ENCODE results near the gene SMNDC1.

The SMNDC1 gene

DNA sequence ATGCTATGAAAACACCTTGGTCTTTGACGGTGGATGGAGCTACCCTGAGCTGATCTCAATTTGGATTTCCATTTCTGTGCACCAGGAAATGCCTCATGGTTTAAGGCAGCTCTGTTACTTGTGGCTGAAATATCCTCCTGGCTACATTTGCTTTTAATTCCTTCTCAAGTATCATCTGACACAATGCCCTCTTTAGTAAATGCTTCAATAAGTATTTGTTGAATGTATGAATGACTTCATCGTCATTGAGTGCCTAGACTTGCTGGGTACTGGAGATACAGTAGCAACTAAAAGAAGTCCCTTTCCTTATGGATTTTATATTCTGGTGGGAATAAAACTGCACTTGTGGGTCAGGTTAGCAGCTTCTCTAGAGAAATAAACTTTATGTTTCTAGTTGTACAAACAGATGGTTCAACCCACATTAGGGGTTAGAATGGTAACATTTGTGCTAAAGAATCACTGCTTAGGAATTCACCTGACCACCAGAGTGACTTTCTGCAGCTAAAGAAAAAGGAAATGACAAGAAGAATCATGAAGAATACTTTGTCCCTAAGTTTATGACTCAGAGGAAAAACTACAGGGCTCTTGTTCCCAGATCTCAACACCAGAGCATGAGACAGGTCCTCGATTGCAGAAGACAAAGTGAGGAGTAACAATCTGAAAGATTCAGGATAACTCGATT, 21.8 kb upstream of the SMNDC1 start:
- Histone ChIP-seq H3K4me1 (ENCODE audit: insufficient read depth, low read length) (no peaks in the 10 kb centered on the region), H3K9ac (ENCODE audit: low read depth, low read length) (no peak overlapping the region), H2AFZ (ENCODE audit: low read depth, low read length) (no peak overlapping the region), H3K9me3 (ENCODE audit: insufficient read depth, low read length, severe bottlenecking) (peaks cover 7% of the 10 kb centered on the region), H3K27ac (ENCODE audit: low read length) (no peak overlapping the region), H3K4me3 (ENCODE audit: low read depth in 1 of 2, low read length in 2 of 2) (no peak overlapping the region), H4K20me1 (ENCODE audit: insufficient read depth, low read length) (no peaks in the 10 kb centered on the region), H3K79me2 (ENCODE audit: insufficient read depth, low read length) (no peaks in the 10 kb centered on the region), H3K27me3 (ENCODE audit: insufficient read depth, low read length, poor library complexity) (peaks cover 14% of the 10 kb centered on the region), H3K36me3 (ENCODE audit: insufficient read depth, low read length) (no peaks in the 10 kb centered on the region), H3K4me2 (ENCODE audit: insufficient read depth, low read length) (no peak overlapping the region)
- no peak for ATAC-seq (ENCODE audit: insufficient read depth, low read depth)
- TF ChIP-seq CTCF (IDR thresholded peaks at IDR 0.05; ENCODE audit: borderline replicate concordance, extremely low read depth, low read length, poor library complexity, severe bottlenecking) (no peak), EZH2 (IDR thresholded peaks at IDR 0.05; ENCODE audit: borderline replicate concordance, low read depth, low read length, severe bottlenecking) (no peak)
- DNase-seq: no peak

GRCh38 chr10:110324805-110325280, 20.1 kb upstream of the SMNDC1 start:
- H3K4me3 ChIP-seq (ENCODE audit: low read depth in 1 of 2, low read length in 2 of 2): no peak overlapping the region
- no peaks in the 10 kb centered on the region for H3K9me3 ChIP-seq (ENCODE audit: insufficient read depth, low read length, severe bottlenecking)
- no peak for ATAC-seq (ENCODE audit: insufficient read depth, low read depth)
- H3K36me3 ChIP-seq (ENCODE audit: insufficient read depth, low read length): no peaks in the 10 kb centered on the region
- no peak overlapping the region for H2AFZ ChIP-seq (ENCODE audit: low read depth, low read length)
- no peak overlapping the region for H3K4me2 ChIP-seq (ENCODE audit: insufficient read depth, low read length)
- no peaks in the 10 kb centered on the region for H4K20me1 ChIP-seq (ENCODE audit: insufficient read depth, low read length)
- H3K27ac ChIP-seq (ENCODE audit: low read length): no peak overlapping the region
- H3K27me3 ChIP-seq (ENCODE audit: insufficient read depth, low read length, poor library complexity): peaks cover 14% of the 10 kb centered on the region
- no peak overlapping the region for H3K9ac ChIP-seq (ENCODE audit: low read depth, low read length)
- H3K4me1 ChIP-seq (ENCODE audit: insufficient read depth, low read length): no peaks in the 10 kb centered on the region
- TF ChIP-seq CTCF (IDR thresholded peaks at IDR 0.05; ENCODE audit: borderline replicate concordance, extremely low read depth, low read length, poor library complexity, severe bottlenecking): no peak
- no peak for TF ChIP-seq EZH2 (IDR thresholded peaks at IDR 0.05; ENCODE audit: borderline replicate concordance, low read depth, low read length, severe bottlenecking)
- H3K79me2 ChIP-seq (ENCODE audit: insufficient read depth, low read length): no peaks in the 10 kb centered on the region
- DNase-seq: no peak

GRCh38 chr10:110324201-110324804, 19.6 kb upstream of the SMNDC1 start:
- no peak overlapping the region for H3K9ac ChIP-seq (ENCODE audit: low read depth, low read length)
- DNase-seq (no peak), ATAC-seq (ENCODE audit: insufficient read depth, low read depth) (no peak)

More at GRCh38 chr10:110324201-110324804, 19.6 kb upstream of the SMNDC1 start:
- Histone ChIP-seq H3K27me3 (ENCODE audit: insufficient read depth, low read length, poor library complexity) (peaks cover 14% of the 10 kb centered on the region), H4K20me1 (ENCODE audit: insufficient read depth, low read length) (no peaks in the 10 kb centered on the region), H3K79me2 (ENCODE audit: insufficient read depth, low read length) (no peaks in the 10 kb centered on the region), H3K4me3 (ENCODE audit: low read depth in 1 of 2, low read length in 2 of 2) (no peak overlapping the region), H2AFZ (ENCODE audit: low read depth, low read length) (no peak overlapping the region), H3K27ac (ENCODE audit: low read length) (no peak overlapping the region), H3K9me3 (ENCODE audit: insufficient read depth, low read length, severe bottlenecking) (no peaks in the 10 kb centered on the region), H3K36me3 (ENCODE audit: insufficient read depth, low read length) (no peaks in the 10 kb centered on the region), H3K4me2 (ENCODE audit: insufficient read depth, low read length) (no peak overlapping the region), H3K4me1 (ENCODE audit: insufficient read depth, low read length) (no peaks in the 10 kb centered on the region)
- TF ChIP-seq EZH2 (IDR thresholded peaks at IDR 0.05; ENCODE audit: borderline replicate concordance, low read depth, low read length, severe bottlenecking) (no peak), CTCF (IDR thresholded peaks at IDR 0.05; ENCODE audit: borderline replicate concordance, extremely low read depth, low read length, poor library complexity, severe bottlenecking) (no peak)
